Measurements from ENCODE around the gene SULT1E1. TPM values are rescaled to one million over a fixed set of nuclear protein-coding genes. Genes with fewer than 3 reads are reported as not detected.

Gene SULT1E1
- total and polyA plus RNA-seq, 2 experiments from 2014 or later = not detected

- no peak for TF ChIP-seq CTCF (conservative IDR thresholded peaks at IDR 0.05; ENCODE audit: low read depth in 2 of 2)
These were observed 22.2 kb upstream of the SULT1E1 start (continued) for GRCh38 chr4:69882150-69882549.

- H3K4me1 Mint-ChIP-seq = no peaks in the 10 kb centered on the region
- peaks cover 8% of the 10 kb centered on the region; the same call in 2 of the 3 replicates for H3K36me3 Mint-ChIP-seq (ENCODE audit: low read depth)
- DNase-seq (ENCODE audit: low spot score) (peak; percentile 53), ATAC-seq (peak; percentile 64)
- H3K27ac Mint-ChIP-seq = no peak overlapping the region
- Histone ChIP-seq H3K4me3 (no peak overlapping the region), H3K4me2 (no peak overlapping the region), H3K79me2 (replicated peaks; ENCODE audit: insufficient read depth) (no peaks in the 10 kb centered on the region), H3F3A (replicated peaks; ENCODE audit: low read depth) (no peaks in the 10 kb centered on the region), H3K9me2 (ENCODE audit: insufficient read depth) (no peaks in the 10 kb centered on the region), H3K27me3 (ENCODE audit: insufficient read depth) (no peaks in the 10 kb centered on the region), H3K4me1 (ENCODE audit: insufficient read depth) (no peaks in the 10 kb centered on the region), H3K36me3 (ENCODE audit: insufficient read depth) (no peaks in the 10 kb centered on the region), H2AFZ (no peak overlapping the region), H4K20me1 (replicated peaks; ENCODE audit: insufficient read depth) (no peaks in the 10 kb centered on the region), H3K27ac (ENCODE audit: low read depth) (no peak overlapping the region)
- H3K9me3 Mint-ChIP-seq = peaks cover 16% of the 10 kb centered on the region
- TF ChIP-seq REST (IDR thresholded peaks at IDR 0.05; ENCODE audit: unreplicated experiment) (no peak), CTCF (conservative IDR thresholded peaks at IDR 0.05; ENCODE audit: low read depth in 2 of 2) (peak; percentile 88 to 91)
- H3K27me3 Mint-ChIP-seq (ENCODE audit: insufficient read depth, low read depth, poor library complexity) = no peaks in the 10 kb centered on the region
- no peak overlapping the region for H3K4me3 Mint-ChIP-seq
These were observed 21.3 kb upstream of the SULT1E1 start for GRCh38 chr4:69881173-69881773.

GRCh38 chr4:69878250-69878649 is 18.3 kb upstream of the SULT1E1 start:
- peaks cover under 1% of the 10 kb centered on the region; the same call in 2 of the 3 replicates for H3K9me3 Mint-ChIP-seq
- Histone ChIP-seq H3K27ac (ENCODE audit: low read depth) (no peak overlapping the region), H4K20me1 (replicated peaks; ENCODE audit: insufficient read depth) (no peaks in the 10 kb centered on the region), H2AFZ (no peak overlapping the region), H3K36me3 (ENCODE audit: insufficient read depth) (no peaks in the 10 kb centered on the region), H3K9me2 (ENCODE audit: insufficient read depth) (no peaks in the 10 kb centered on the region), H3K79me2 (replicated peaks; ENCODE audit: insufficient read depth) (no peaks in the 10 kb centered on the region), H3F3A (replicated peaks; ENCODE audit: low read depth) (no peaks in the 10 kb centered on the region), H3K27me3 (ENCODE audit: insufficient read depth) (no peaks in the 10 kb centered on the region), H3K4me2 (no peak overlapping the region), H3K4me1 (ENCODE audit: insufficient read depth) (no peaks in the 10 kb centered on the region), H3K4me3 (no peak overlapping the region)
- H3K4me3 Mint-ChIP-seq = no peak overlapping the region
- DNase-seq (ENCODE audit: low spot score) (no peak), ATAC-seq (no peak)
- H3K4me1 Mint-ChIP-seq = no peaks in the 10 kb centered on the region
- H3K27ac Mint-ChIP-seq = no peak overlapping the region
- no peaks in the 10 kb centered on the region for H3K27me3 Mint-ChIP-seq (ENCODE audit: insufficient read depth, low read depth, poor library complexity)
- H3K36me3 Mint-ChIP-seq (ENCODE audit: low read depth) = no peaks in the 10 kb centered on the region
- TF ChIP-seq JUNB (IDR thresholded peaks at IDR 0.05; ENCODE audit: unreplicated experiment) = no peak
- TF ChIP-seq EZH2phosphoT487 (IDR thresholded peaks at IDR 0.05; ENCODE audit: unreplicated experiment) = no peak
- TF ChIP-seq CTCF (conservative IDR thresholded peaks at IDR 0.05; ENCODE audit: low read depth in 2 of 2) = no peak
- no peak for TF ChIP-seq ZNF331 (CRISPR knock-in tag; IDR thresholded peaks at IDR 0.05; ENCODE audit: low read depth)
- TF ChIP-seq POLR2AphosphoS5 (IDR thresholded peaks at IDR 0.05; ENCODE audit: low read depth) = no peak
- TF ChIP-seq ZNF114 (CRISPR knock-in tag; IDR thresholded peaks at IDR 0.05) = no peak
- TF ChIP-seq STAT1 (IDR thresholded peaks at IDR 0.05; ENCODE audit: unreplicated experiment) = no peak
- no peak for TF ChIP-seq EZH2 (IDR thresholded peaks at IDR 0.05; ENCODE audit: low read depth, unreplicated experiment)
- no peak for TF ChIP-seq ETS1 (IDR thresholded peaks at IDR 0.05)
- no peak for TF ChIP-seq NANOG (IDR thresholded peaks at IDR 0.05; ENCODE audit: borderline replicate concordance)

Measured in GM23338 (cell line).